Tibial nerve (tissue), 4 donors: Measurements from ENCODE around the gene KRTAP19-7. TPM values are rescaled to one million over a fixed set of nuclear protein-coding genes. Genes with fewer than 3 reads are reported as not detected.

Experiments
- DNase-seq, 2 donors: peaks; one replicate each; pipeline ENCODE4 v3.0.0-alpha.2; 2019; ENCODE audit warnings: low spot score in 2 of 2
- H3K27ac ChIP-seq, 4 donors: fragments of 200-600 bp; sonication (generic) in 3 of 4; one replicate each; pipeline ENCODE4 v1.5.1; 2017 to 2019; ENCODE audit warnings: mild to moderate bottlenecking in 1 of 4
- H3K27me3 ChIP-seq, 2 donors: fragments of 200-600 bp; sonication (generic) in 1 of 2; one replicate each; pipeline versions ENCODE4 v1.5.1 to v1.6.0; 2017 to 2019
- H3K36me3 ChIP-seq, 3 donors: fragments of 200-600 bp; sonication (generic); one replicate each; pipeline ENCODE4 v1.5.1; 2018 to 2019
- H3K4me1 ChIP-seq, 4 donors: fragments of 200-600 bp; sonication (generic) in 3 of 4; one replicate each; pipeline ENCODE4 v1.5.1; 2017 to 2019
- H3K4me3 ChIP-seq, 4 donors: fragments of 200-600 bp; sonication (generic) in 3 of 4; one replicate each; pipeline ENCODE4 v1.5.1; 2017 to 2019; ENCODE audit warnings: mild to moderate bottlenecking in 1 of 4, moderate library complexity in 1 of 4
- H3K9me3 ChIP-seq, 4 donors: fragments of 200-600 bp; sonication (generic) in 3 of 4; one replicate each; pipeline ENCODE4 v1.5.1; 2017 to 2019
- CTCF ChIP-seq, 5 experiments: fragments of 200-600 bp in 3 of 5; fragments of 450-650 bp in 2 of 5; sonication (generic) in 3 of 5; IDR thresholded peaks; one replicate each; pipeline ENCODE4 v1.5.1; 2016 to 2019; ENCODE audit warnings: antibody characterized with exemption in 5 of 5, mild to moderate bottlenecking in 3 of 5, moderate library complexity in 2 of 5
- EP300 ChIP-seq, 2 donors: sonication (generic); formaldehyde crosslinking; IDR thresholded peaks; one replicate each; pipeline ENCODE4 v1.6.1; 2017; ENCODE audit warnings: antibody characterized with exemption in 2 of 2, mild to moderate bottlenecking in 1 of 2
- POLR2A ChIP-seq, 2 donors: fragments of 450-650 bp; IDR thresholded peaks; one replicate each; pipeline ENCODE4 v1.6.1; 2017; ENCODE audit warnings: antibody characterized with exemption in 2 of 2, mild to moderate bottlenecking in 2 of 2, moderate library complexity in 2 of 2
- WGBS, 2 donors: methylation state at CpG; one replicate each; pipeline ENCODE4 v1.1.5; 2018; 5-methylcytosine and 5-hydroxymethylcytosine counted together
- total RNA-seq, 4 donors: library from RNA; depleted of rRNA; stranded (reverse); fragments of >200 nt; gene quantifications; one replicate each; pipeline ENCODE4 v1.1.0, GENCODE V29; 2016

KRTAP19-7 gene
- total RNA-seq, 4 donors from 2014 or later = not detected

- WGBS, 2 donors = 88 to 89% methylated on average over 2 of the region's 2 CpGs
- Histone ChIP-seq H3K27me3 (no peaks in the 10 kb centered on the region), H3K4me3 (no peak overlapping the region), H3K9me3 (no peaks in the 10 kb centered on the region), H3K36me3 (no peaks in the 10 kb centered on the region), H3K27ac (no peak overlapping the region), H3K4me1 (no peaks in the 10 kb centered on the region)
- TF ChIP-seq EP300 (IDR thresholded peaks at IDR 0.05) (no peak), CTCF (IDR thresholded peaks at IDR 0.05) (no peak), POLR2A (IDR thresholded peaks at IDR 0.05) (no peak)
- DNase-seq = no peak
Measured at GRCh38 chr21:30563630-30564029, 2.5 kb upstream of the KRTAP19-7 start.

GRCh38 chr21:30563072-30563471 lies 2.0 kb upstream of the KRTAP19-7 start:
- Histone ChIP-seq H3K27ac (no peak overlapping the region), H3K27me3 (no peaks in the 10 kb centered on the region), H3K4me1 (no peaks in the 10 kb centered on the region), H3K9me3 (no peaks in the 10 kb centered on the region), H3K36me3 (no peaks in the 10 kb centered on the region), H3K4me3 (no peak overlapping the region)
- no peak for DNase-seq
- no peak for TF ChIP-seq CTCF (IDR thresholded peaks at IDR 0.05)
- TF ChIP-seq EP300 (IDR thresholded peaks at IDR 0.05) = no peak
- no peak for TF ChIP-seq POLR2A (IDR thresholded peaks at IDR 0.05)
- 61 to 75% methylated on average over 6 of the region's 6 CpGs for WGBS, 2 donors

GRCh38 chr21:30561957-30562356 lies 843 bp upstream of the KRTAP19-7 start:
- 85 to 92% methylated on average over 2 of the region's 2 CpGs for WGBS, 2 donors

GRCh38 chr21:30555095-30555494 lies 6.0 kb downstream of the KRTAP19-7 start:
- Histone ChIP-seq H3K4me1 (no peaks in the 10 kb centered on the region), H3K27ac (no peak overlapping the region), H3K27me3 (no peaks in the 10 kb centered on the region), H3K4me3 (no peak overlapping the region), H3K9me3 (no peaks in the 10 kb centered on the region), H3K36me3 (no peaks in the 10 kb centered on the region)
- DNase-seq = no peak
- TF ChIP-seq CTCF (IDR thresholded peaks at IDR 0.05) = no peak
- TF ChIP-seq EP300 (IDR thresholded peaks at IDR 0.05) = no peak
- no peak for TF ChIP-seq POLR2A (IDR thresholded peaks at IDR 0.05)
- WGBS, 2 donors = 82 to 85% methylated on average over 2 of the region's 2 CpGs

More at GRCh38 chr21:30561957-30562356, 843 bp upstream of the KRTAP19-7 start:
- Histone ChIP-seq H3K9me3 (no peaks in the 10 kb centered on the region), H3K4me3 (no peak overlapping the region), H3K4me1 (no peaks in the 10 kb centered on the region), H3K27ac (no peak overlapping the region), H3K27me3 (no peaks in the 10 kb centered on the region), H3K36me3 (no peaks in the 10 kb centered on the region)
- TF ChIP-seq CTCF (IDR thresholded peaks at IDR 0.05) (no peak), POLR2A (IDR thresholded peaks at IDR 0.05) (no peak), EP300 (IDR thresholded peaks at IDR 0.05) (no peak)
- no peak for DNase-seq

DNA sequence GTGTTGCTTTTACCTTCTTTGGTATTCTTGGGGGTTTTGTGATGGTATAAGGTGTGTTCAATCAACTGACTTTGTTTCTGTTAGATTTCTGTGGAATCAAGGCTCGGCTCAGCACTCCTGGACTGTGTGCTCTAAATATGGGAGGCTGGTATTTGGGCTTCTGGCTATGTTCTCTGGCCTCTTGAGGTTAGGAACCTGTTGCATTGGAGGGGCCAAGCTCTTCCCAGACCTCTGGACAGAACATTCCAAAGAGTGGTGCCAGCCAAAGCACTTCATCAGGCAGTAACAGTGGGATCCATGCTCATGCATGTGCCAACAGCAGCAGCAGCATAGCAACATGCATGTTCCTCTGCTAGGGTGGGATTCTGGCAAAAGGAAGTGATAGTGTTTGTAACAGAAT lies 8.3 kb downstream of the KRTAP19-7 start:
- WGBS, 2 donors = 67 to 77% methylated on average over 1 of the region's 1 CpG
- Histone ChIP-seq H3K36me3 (no peaks in the 10 kb centered on the region), H3K9me3 (no peaks in the 10 kb centered on the region), H3K27ac (no peak overlapping the region), H3K4me1 (no peaks in the 10 kb centered on the region), H3K27me3 (no peaks in the 10 kb centered on the region), H3K4me3 (no peak overlapping the region)
- DNase-seq = no peak
- no peak for TF ChIP-seq CTCF (IDR thresholded peaks at IDR 0.05)
- no peak for TF ChIP-seq POLR2A (IDR thresholded peaks at IDR 0.05)
- TF ChIP-seq EP300 (IDR thresholded peaks at IDR 0.05) = no peak
